Neural progenitor cell (in vitro differentiated cells): ENCODE data around the gene CALY.

Experiments used
- CTCF ChIP-seq: fragments of 200-600 bp; sonication (generic); IDR thresholded peaks from 2 replicates; pipeline ENCODE4 v1.5.1; 2017; ENCODE audit warnings: antibody characterized with exemption, mild to moderate bottlenecking
- EZH2 ChIP-seq: fragments of 200-600 bp; sonication (generic); IDR thresholded peaks from 2 replicates; pipeline ENCODE4 v1.6.1; 2017; ENCODE audit warnings: antibody characterized with exemption, mild to moderate bottlenecking, moderate library complexity

- TF ChIP-seq EZH2 (no peak), CTCF (no peak)
Observed at GRCh38 chr10:133306941-133307379, 29.7 kb downstream of the CALY start.
